Fibroblast of villous mesenchyme (primary cell): ENCODE results near the gene ACTA2. TPM values are rescaled to one million over a fixed set of nuclear protein-coding genes. Genes with fewer than 3 reads are reported as not detected.

Experiments
- DNase-seq: peaks from one replicate; pipeline ENCODE4 v3.0.0-alpha.2; 2010; ENCODE audit warnings: low read depth
- H3K4me3 ChIP-seq: 2 replicates; pipeline ENCODE4 v1.5.1; 2011; ENCODE audit warnings: low read depth, mild to moderate bottlenecking, low read length
- small RNA-seq: library from RNA; depleted of rRNA; stranded (forward); fragments of <200 nt; gene quantifications from one replicate; pipeline ENCODE3, GENCODE V24; 2012
- total RNA-seq: library from RNA; depleted of rRNA; stranded (reverse); fragments of >200 nt; gene quantifications from 2 replicates; pipeline ENCODE4 v1.2.3, GENCODE V29; 2012
- TF ChIP-seq, protein P1 (sequence below): IDR thresholded peaks from 2 replicates; pipeline ENCODE4 v1.5.1; 2012; ENCODE audit warnings: low read depth, mild to moderate bottlenecking, low read length; ENCODE audit not compliant: insufficient read depth

ACTA2 gene
- total RNA-seq, 1 donor: 2,403 TPM

DNA sequence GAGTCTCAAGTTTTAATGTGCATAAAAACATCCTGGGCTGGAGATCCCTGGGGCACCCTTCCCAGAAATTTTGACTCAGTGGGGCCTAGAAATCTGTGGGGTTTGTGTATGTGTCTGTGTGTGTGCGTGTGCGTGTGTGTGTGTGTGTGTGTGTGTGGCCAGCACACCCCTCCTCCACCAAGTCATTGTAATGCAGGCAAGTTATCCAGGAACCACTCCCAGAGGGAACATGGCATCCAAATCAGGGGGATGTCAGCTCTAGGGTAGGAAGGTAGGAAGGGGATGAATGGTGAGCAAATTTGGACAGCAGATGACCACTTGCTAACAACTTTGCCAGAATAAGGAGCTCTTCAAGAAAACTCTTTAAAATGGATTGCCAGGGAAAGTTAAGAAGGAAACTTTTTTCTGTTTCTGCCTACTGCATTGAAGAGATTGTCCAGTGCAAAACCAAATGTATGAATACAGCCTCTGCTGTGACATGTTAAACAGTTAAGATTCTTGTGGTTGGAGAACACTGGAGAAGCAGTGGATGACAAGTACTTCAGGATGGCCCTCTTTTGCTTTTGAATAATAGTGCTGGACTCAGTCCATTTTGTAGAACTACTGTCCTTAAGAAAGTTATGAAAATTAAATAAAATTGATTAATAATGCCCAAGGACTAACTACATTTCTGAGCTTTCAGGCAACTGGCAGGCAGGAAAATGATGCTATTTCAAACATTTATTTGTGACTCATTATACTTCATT lies 60.2 kb downstream of the ACTA2 start:
- H3K4me3 ChIP-seq: no peak overlapping the region
- DNase-seq: no peak
- TF ChIP-seq, protein P1, sequence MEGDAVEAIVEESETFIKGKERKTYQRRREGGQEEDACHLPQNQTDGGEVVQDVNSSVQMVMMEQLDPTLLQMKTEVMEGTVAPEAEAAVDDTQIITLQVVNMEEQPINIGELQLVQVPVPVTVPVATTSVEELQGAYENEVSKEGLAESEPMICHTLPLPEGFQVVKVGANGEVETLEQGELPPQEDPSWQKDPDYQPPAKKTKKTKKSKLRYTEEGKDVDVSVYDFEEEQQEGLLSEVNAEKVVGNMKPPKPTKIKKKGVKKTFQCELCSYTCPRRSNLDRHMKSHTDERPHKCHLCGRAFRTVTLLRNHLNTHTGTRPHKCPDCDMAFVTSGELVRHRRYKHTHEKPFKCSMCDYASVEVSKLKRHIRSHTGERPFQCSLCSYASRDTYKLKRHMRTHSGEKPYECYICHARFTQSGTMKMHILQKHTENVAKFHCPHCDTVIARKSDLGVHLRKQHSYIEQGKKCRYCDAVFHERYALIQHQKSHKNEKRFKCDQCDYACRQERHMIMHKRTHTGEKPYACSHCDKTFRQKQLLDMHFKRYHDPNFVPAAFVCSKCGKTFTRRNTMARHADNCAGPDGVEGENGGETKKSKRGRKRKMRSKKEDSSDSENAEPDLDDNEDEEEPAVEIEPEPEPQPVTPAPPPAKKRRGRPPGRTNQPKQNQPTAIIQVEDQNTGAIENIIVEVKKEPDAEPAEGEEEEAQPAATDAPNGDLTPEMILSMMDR: no peak

DNA sequence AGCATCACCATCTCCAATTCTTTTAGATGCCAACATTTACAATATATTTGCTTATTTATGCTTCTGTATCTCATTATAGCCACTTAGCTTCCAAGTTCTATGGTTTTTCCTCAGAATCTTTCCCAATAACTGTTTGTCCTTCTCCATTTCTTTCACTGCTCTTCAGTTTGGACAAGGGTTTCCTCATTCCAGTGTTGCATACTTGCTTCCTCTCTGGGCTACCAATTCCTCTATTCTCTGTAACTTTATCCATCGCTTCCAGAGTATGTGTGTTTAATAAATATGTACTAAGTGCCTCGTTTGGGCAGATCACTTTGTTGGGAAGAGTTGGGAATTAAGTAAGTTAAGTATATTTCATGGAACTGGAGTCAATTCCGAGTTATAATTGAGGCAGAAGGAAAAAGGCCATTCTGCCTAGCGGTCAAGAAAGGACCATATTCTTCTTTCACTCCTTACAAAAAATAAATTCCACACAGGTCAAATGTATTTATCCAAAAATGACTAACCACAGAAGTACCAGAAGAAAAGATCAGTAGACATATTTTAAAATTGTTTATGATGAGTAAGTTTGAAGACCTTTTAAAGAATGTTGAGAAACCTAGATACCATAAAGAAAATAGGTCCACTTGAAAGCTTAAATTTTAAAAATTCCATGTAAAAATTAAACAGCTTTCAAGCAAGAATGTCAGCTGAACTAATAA lies 61.7 kb downstream of the ACTA2 start:
- TF ChIP-seq, protein P1: no peak
- H3K4me3 ChIP-seq: no peak overlapping the region
- no peak for DNase-seq

DNA sequence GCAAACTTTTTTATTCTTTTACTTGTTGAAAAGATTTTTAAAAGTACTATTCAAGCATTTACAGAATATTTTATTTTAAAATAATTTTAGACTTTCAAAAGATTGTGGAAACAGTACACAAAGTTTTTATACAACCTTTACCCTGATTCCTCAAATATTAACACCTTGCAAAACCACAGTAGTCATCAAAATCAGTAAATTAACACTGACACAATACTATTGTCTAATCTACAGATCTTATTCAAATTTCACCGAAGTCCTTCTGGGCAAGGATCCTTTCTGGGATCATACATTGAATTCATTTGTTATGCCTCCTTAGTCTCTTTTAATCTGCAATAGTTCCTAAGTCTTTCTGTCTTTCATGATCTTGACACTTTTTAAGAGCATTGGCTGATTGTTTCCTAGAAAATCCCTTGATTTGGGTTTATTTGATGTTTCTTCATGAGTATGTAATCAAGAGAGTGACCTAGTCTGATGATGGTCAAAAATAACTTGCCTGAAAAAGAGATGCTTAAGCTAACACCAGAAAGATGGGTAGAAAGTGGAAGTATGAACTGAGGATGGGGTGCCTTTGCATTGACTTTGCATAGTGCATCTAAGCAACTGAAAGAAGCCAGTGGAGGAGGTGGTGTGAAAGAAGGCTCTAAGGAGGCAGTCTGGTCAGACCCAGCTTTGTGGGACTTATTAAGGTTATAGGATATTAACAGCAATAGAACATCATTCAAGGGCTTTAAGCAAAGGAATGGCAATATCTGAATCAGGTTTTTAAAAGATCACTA lies 62.8 kb downstream of the ACTA2 start:
- no peak for DNase-seq
- TF ChIP-seq, protein P1: no peak
- H3K4me3 ChIP-seq: no peak overlapping the region

DNA sequence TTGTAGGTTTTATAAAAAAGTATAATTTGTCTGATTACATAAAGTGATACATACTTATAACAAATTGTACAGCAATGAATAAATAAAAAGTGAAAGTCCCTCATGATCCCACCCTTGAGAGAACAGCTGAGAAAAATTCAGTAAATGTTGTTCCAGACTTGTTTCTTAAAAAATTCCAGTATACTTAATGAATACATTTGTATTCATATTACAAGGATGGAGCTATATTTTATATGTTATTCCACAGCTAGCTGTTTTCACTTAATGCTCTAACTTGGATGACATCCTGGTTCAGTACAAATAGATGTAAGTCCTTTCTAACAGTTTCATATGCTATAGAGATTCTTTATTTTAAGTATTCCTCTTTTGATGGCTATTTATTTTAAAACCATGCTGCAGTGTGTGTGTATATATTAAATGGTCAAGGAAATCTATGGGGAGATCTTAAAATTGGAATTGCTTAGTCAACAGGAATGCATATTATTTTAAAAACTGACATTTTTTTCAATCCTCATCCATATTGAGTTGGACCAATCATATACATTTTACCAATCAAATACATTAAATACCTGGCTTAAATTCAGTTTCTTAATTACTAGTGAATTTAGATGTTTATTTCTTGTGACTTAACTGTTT lies 63.6 kb downstream of the ACTA2 start:
- DNase-seq: no peak
- TF ChIP-seq, protein P1: no peak
- H3K4me3 ChIP-seq: no peak overlapping the region

DNA sequence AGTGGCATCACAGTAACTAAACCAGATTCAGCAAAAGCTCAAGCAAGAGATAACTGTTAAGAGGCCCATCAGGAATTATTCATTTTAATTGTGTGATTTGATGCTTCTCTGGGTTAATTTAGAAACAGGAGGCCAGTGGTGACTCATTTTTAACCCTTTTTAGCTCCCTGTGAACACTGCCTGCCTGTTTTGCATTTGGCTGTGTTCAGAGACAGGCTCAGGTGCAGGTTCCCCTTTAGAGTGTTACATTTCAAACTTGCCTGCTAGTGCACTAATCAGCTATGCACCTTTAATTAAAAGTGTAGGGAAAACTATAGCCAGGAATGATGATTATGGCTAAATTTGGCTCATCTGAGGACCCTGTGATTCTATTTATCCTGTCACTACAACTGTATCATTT lies 66.0 kb downstream of the ACTA2 start:
- TF ChIP-seq, protein P1: no peak
- no peak for DNase-seq
- no peak overlapping the region for H3K4me3 ChIP-seq

Small RNAs within 50 kb of the gene (small RNA-seq; reads per million reads assigned to genes)
- not detected for gene RF02116

Other genes with a start within 250 kb of the ACTA2 start
- not detected in 2 replicates for gene LIPK, start 246.5 kb downstream of the ACTA2 start, total RNA-seq
- not detected in 2 replicates for gene LIPN, start 192.8 kb downstream of the ACTA2 start, total RNA-seq
- gene LIPM, start 150.0 kb downstream of the ACTA2 start, total RNA-seq: not detected in 2 replicates
- gene ANKRD22, start 100.9 kb downstream of the ACTA2 start, total RNA-seq: not detected in 2 replicates
- gene STAMBPL1, start 72.5 kb downstream of the ACTA2 start, total RNA-seq: 98.9 and 120 TPM in 2 replicates
- gene FAS, start 38.0 kb upstream of the ACTA2 start, total RNA-seq: 49.0 and 95.9 TPM in 2 replicates